ENCODE measurements around the gene MRPL43.
"Not testable (repeated sequence)": the region's sequence is repeated elsewhere in the genome, so short reads cannot be mapped to it uniquely, and the experiment has no call there.

GRCh38 chr10:101034404-101034803, 47.1 kb upstream of the MRPL43 start:
- not testable (repeated sequence) for TF ChIP-seq CTCF (IDR thresholded peaks at IDR 0.05 in 8 of 11, conservative IDR thresholded peaks at IDR 0.05 in 3 of 11); POLR2A (IDR thresholded peaks at IDR 0.05)
